GM21390 (cell line): Measurements from ENCODE around the gene GALNT11.

ENCODE experiments used
- ATAC-seq: cut with Tn5 transposase; IDR thresholded peaks from one replicate; pipeline ENCODE4 v1.9.1; 2021; ENCODE audit not compliant: unreplicated experiment

GALNT11 gene

GRCh38 chr7:152115021-152115718 lies 89.7 kb downstream of the GALNT11 start:
- no peak for ATAC-seq

GRCh38 chr7:152117356-152117755 lies 91.9 kb downstream of the GALNT11 start:
- no peak for ATAC-seq

GRCh38 chr7:152120210-152120609 lies 94.7 kb downstream of the GALNT11 start:
- no peak for ATAC-seq

GRCh38 chr7:152120776-152121175 lies 95.3 kb downstream of the GALNT11 start:
- ATAC-seq: no peak

GRCh38 chr7:152121432-152121831 lies 96.0 kb downstream of the GALNT11 start:
- ATAC-seq: no peak

- no peak for ATAC-seq
Measured at GRCh38 chr7:152122540-152122939, 97.1 kb downstream of the GALNT11 start.

- no peak for ATAC-seq
Measured at GRCh38 chr7:152126741-152127140, 101.3 kb downstream of the GALNT11 start.

- ATAC-seq: no peak
Measured at GRCh38 chr7:152127229-152127628, 101.8 kb downstream of the GALNT11 start.

- ATAC-seq: no peak
Measured at GRCh38 chr7:152128252-152128651, 102.8 kb downstream of the GALNT11 start.

- ATAC-seq: no peak
Measured at GRCh38 chr7:152128741-152129461, 103.4 kb downstream of the GALNT11 start.

GRCh38 chr7:152129682-152130081 lies 104.2 kb downstream of the GALNT11 start:
- ATAC-seq: no peak

- no peak for ATAC-seq
Measured at GRCh38 chr7:152130658-152131590, 105.5 kb downstream of the GALNT11 start.

GRCh38 chr7:152131981-152132494 lies 106.6 kb downstream of the GALNT11 start:
- no peak for ATAC-seq

- ATAC-seq: no peak
Measured at GRCh38 chr7:152132812-152133211, 107.3 kb downstream of the GALNT11 start.

GRCh38 chr7:152133804-152134203 lies 108.3 kb downstream of the GALNT11 start:
- no peak for ATAC-seq

GRCh38 chr7:152136686-152137085 lies 111.2 kb downstream of the GALNT11 start:
- no peak for ATAC-seq

- no peak for ATAC-seq
Measured at GRCh38 chr7:152137476-152138025, 112.1 kb downstream of the GALNT11 start.

GRCh38 chr7:152140067-152140466 lies 114.6 kb downstream of the GALNT11 start:
- ATAC-seq: no peak

- ATAC-seq: no peak
Measured at GRCh38 chr7:152140560-152140959, 115.1 kb downstream of the GALNT11 start.

GRCh38 chr7:152142976-152143595 lies 117.6 kb downstream of the GALNT11 start:
- no peak for ATAC-seq
